GM18873 (cell line): Measurements from ENCODE around the gene ICE1.
A peak's percentile ranks its signal among the peaks of the same experiment; 100 is the strongest.
"Not testable (repeated sequence)": the region's sequence is repeated elsewhere in the genome, so short reads cannot be mapped to it uniquely, and the experiment has no call there.

Source experiments
- ATAC-seq: cut with Tn5 transposase; IDR thresholded peaks from one replicate; pipeline ENCODE4 v1.9.1; 2021; ENCODE audit warnings: mild to moderate bottlenecking, moderate library complexity, moderate number of reproducible peaks; ENCODE audit not compliant: unreplicated experiment, low FRiP score

ICE1 gene

DNA sequence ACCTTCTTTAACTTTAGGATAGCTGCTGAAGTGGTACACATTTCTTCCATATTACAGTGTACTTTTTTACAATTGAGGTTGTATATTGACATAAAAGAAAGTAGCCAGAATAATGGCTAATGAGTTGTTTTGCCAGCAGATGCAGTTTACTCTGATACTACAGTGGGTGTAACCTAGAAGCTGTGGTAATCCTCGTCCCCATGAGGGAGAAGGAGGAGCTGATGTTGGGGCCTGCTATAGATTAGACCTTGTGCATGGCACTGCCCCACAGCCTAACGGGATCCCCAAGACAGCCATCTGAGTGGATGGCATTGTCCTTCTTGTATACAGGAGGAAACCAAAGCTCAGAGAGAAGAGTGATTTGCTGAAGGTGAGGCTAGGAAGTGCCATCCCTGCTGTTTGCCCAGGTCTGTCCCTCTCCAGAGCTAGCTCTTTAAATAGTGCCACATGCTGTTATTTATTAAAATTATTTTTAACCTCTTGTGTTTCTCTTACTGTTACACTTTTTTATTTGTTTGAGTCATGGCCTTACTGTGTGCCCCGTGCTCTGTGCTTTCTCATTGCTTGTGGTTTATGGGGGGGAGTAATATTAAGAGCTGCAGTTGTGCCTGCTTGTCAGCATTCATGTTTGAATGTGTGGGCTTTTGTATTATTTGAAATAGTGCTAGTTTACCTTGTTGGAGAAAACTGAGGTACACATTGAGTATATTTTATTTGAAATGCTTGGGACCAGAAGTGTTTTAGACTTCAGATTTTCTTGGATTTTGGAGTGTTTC is 65.3 kb downstream of the ICE1 start:
- ATAC-seq, result no peak

DNA sequence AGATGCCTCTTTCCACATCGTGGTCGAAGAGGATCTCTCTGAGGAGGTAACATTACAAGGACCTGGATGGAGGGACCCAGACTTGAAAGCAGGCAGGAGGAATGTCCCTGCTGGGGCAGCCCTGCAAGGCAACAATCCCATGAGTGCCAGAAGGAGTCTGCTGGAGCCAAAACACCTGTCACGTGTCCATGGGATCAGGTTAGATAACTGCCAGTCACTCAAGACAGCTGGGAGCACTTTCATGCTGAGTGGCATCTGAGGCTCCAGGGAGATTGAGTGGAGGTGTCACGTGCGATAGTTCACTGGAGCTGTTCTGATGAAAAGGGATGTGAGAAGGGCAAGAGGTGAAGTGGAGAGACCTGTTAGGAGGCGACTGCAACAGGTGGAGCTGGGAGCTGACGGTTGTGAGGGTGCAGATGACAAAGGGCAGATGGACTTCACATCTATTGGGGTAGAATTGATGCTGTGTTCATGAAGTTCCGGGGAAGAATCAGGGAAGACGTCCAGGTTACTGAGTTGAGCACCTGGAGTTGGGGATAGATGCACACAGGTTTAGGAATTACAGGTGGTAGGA is 68.4 kb downstream of the ICE1 start:
- ATAC-seq, result no peak

DNA sequence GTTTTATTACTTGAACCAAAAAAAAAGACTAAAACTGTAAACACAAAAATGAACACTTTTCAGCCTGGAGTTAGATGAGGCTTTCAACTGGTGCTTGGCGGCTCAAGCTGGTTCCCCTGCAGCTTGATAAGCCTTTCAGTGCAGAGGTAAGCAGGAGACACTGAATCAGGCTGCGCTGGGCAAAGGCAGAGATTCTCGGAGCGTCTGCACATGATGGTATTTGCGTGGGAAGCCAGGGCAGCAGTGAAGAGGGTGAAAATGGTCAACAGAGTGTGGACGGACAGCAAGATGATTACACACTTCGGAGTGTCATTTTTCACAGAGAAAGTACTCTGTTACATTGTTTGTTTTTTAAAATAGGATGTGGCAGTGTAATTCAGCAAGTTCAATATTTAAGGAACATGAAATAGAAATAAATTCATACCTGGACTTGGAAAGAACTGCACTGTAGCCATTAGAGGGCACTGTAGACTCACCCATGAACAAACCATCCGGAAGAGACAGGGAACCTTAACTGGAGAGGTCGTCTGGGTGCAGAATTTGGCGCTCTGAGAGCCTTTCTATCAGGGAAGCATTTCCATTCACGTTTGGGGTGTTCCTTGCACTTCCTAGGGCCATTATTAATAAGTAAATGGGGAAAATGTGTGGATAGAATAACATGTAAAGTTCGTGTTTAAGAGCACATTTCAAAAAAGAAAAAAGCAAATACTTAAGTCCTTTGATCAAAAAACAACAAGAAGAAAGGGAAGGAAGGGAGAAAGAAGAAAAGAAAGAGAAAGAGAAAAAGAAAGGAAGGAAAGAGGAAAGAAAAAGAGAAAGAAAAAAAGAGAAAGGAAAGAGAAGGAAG is 69.8 kb downstream of the ICE1 start:
- peak; percentile 42 for ATAC-seq

DNA sequence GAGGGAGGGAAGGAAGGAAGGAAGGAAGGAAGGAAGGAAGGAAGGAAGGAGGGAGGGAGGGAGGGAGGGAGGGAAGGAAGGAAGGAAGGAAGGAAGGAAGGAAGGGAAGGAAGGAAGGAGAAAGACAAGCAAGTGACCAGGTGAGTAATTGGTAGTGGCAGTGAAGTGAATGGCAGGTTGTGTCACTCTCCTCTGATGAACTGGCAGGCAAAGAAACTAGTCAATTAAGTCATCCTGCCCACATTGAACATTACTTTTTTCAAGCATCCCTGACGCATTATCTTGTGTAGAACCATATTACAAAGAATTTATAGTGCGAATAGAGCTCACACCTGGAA is 70.4 kb downstream of the ICE1 start:
- ATAC-seq, result not testable (repeated sequence)

DNA sequence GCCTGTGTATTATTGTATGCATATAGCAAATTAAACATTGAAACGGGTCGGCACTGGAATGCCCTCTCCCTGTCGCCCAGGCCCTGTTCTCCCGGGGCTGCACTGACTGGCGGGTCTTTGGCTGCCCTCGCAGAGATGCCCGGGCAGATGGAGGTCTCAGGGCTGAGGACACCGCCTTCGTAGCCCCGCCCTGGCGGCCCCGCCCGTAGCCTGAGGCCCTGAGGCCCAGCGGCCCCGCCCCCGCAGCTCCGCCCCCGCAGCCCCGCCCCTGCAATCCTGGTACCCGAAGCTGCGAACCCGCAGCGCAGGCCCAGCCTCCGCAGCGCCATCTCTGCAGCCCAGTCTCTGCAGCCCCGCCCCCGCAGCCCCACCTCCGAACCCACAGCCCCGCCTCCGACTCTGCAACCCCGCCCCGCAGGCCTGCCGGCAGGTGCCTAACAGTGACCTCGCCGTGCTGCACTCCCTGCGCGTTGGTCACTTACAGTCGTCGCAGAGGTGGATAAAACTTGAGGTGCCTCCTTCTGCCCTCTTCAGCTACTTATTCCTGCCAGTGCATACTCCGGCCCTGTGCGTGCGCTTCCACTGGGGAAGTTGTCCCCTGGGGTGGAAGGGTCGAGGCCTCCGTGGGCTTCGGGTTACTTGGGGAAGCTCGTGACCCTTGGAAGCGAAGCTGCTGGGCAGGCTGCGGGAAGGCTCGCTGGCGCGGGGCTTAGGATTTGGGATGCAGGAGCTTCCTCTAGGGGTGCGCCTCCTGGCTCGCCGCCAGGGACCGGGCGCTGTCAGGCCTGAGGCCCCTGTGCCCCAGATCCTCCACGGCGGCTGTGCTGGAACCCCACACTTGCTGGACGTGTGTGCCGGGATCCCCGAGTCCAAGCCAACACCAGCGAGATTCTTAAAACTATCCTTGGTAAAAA is 72.3 kb downstream of the ICE1 start:
- ATAC-seq, result peak; percentile 43

DNA sequence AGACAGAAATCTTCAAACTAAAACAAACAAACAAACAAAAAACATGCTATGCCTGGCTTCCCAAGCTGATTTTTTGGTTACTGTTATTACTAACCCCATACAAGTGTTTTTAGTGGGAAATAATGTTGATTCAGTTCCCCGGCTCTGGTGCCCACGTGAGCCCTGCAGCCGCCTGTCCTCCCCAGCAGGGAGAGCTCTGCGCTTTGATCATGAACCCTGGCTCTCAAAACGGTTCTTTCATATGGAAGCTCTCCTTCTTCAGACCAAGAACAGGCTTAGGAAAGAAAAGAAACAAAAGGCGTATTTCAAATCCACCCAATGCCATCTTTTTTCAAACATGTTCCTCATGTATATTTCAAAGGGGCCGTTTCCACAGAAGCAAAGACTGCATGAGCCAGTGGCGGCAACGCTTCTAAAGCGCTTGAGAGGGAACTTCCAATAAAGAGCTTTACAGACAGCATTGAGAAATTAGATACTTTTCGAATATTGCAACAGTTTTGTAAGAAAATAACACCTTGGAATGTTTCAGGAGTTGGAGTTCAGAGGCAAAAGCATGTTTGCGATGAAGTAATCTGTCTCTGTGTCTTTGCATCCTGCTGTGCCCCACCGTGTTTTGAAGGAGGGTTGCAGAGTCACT is 74.8 kb downstream of the ICE1 start:
- peak; percentile 45 for ATAC-seq

DNA sequence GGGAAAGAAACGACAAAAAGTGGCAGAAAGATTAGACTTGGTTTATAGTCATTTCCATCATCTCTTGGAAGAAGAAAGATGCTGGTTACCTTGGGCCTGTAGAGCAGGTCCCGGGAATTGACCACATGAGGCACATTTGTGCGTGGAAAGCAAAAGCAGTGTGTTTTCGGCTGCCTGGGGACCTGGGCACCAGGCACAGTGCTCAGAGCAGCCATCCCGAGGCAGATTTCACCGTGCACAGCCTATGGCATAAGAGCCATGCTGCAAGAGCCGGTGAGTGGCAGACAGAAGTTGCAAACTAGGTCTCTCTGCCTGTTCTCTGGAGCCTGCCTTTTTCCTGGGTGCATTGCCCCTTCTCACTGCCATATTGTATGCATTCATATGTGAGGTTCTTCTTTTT is 77.0 kb downstream of the ICE1 start:
- no peak for ATAC-seq

DNA sequence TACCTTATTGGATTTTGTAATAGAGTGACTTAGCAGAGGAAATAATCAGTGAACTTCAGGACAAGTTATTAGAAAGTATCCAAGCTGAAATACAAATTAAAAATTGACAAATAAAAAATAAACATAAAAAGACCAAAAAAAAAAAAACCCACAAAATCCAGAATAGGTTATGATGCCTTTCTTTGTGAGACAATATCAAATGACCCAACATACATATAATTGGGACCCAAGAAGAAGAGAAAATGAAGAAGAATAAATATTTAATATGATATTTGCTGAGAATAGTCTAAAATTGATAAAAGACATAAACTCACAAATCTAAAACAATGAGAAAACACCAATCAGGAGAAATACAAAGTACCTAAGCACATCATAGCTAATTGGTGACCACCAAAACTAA is 81.8 kb downstream of the ICE1 start:
- ATAC-seq, result no peak

DNA sequence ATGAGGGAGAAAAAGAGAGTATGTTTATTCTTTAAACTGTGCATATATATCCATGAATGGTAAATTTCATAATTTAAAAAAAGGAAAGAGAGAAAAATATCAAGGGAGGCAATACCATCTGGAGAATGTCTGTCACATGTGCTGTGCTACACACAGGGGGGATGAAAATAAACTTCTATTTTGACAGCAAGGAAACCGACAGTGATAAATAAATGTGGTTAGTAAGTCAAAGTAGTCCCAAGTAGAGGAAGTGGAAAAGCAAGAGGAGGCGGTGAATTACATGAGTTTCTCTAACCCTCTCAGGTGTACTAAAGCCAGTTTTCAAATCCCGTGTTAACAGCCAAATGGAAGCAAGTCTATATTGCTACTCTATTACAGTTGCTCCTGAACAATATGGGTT is 83.3 kb downstream of the ICE1 start:
- ATAC-seq, result no peak

DNA sequence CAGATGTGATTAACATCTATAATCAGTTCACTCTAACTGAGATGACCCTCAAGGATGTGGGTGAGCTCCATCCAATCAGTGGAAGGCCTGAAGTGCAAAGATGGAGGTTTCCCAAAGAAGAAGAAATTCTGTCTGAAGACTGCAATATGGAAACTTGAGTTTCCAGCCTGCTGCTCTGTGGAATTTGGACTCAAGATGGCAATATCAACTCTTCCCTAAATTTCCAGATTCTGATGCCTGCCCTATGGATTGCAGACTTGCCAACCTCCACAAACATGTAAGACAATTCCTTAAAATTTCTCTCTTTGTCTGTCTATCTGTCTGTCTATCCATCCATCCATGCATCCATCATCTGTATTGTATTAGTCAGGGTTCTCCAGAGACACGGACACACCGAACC is 85.9 kb downstream of the ICE1 start:
- no peak for ATAC-seq

DNA sequence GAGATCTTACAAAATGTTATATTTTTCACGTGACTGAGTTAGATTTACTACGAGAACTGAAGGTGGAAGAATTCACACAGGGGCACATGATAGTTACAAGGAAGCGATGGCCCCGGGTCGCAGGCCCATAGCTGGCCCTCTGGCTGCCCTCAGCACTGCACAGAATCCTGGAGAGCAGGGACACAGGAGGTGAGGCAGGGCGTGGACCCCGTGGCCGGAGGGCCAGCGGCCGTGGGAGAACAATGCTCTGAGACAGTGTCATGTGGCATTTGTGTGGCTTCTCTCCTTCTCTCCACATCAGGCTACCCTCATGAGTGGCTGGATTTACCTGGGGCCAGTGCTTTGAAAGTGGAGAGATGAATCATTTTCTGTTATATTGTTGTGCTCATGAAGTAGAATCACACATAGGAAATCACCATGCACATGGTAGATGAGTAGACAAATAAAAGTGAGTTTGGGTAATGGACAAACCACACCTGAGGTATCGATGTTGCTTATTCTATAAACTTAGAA is 89.5 kb downstream of the ICE1 start:
- no peak for ATAC-seq

DNA sequence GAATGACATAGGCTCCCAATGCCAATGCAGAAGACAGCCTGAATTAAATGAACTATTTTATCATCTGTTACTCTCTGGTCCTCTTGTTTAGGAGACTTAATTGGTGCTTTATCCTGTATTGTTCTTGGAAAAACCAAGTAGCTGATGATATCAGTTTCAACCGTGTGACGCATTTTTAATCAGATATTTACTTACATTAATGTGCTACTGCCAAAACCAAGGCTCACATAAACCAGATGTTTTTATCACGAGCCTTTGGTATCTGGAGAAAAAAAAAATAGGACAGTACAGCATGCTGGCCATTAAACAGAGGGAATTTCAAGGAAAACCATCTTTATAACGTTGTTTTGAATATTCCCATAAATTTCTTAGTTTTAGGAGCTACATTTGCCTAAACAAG is 90.1 kb downstream of the ICE1 start:
- no peak for ATAC-seq

DNA sequence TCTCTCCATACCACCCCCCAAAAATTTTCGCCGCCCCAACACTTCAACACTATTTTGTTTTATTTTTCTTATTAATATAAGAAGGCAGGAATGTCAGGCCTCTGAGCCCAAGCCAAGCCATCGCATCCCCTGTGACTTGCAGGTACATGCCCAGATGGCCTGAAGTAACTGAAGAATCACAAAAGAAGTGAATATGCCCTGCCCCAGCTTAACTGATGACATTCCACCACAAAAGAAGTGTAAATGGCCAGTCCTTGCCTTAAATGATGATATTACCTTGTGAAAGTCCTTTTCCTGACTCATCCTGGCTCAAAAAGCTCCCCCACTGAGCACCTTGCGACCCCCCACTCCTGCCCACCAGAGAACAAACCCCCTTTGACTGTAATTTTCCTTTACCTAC is 98.1 kb downstream of the ICE1 start:
- ATAC-seq, result not testable (repeated sequence)

DNA sequence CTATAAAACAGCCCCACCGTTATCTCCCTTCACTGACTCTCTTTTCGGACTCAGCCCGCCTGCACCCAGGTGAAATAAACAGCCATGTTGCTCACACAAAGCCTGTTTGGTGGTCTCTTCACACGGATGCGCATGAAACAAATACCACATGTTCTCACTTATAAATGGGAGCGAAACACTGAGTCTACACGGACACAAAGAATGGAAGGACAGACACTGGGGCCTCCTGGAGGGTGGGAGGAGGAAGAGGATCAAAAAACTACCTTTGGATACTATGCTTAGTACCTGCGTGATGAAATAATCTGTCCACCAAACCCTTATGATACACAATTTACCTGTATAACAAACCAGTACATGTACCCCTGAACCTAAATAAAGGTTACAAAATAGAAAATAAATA is 98.6 kb downstream of the ICE1 start:
- ATAC-seq, result no peak

DNA sequence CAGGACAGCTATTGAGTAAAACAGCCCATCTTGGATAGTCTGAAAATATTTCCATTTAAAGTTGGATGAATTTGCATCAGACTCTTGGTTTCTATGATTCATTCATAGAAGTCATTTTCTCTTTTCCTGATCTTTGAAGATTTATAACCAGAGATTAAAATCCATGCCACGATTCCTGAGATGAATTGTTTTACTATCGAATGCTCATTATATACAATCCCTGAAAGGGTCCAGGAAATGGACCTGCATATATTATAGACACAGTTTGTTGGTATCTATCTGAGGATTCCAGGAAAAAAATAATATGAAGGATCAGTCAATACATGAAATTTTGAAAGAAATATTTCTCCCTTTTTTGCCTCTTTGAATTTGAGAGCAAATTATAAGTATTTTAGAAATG is 99.0 kb downstream of the ICE1 start:
- no peak for ATAC-seq

DNA sequence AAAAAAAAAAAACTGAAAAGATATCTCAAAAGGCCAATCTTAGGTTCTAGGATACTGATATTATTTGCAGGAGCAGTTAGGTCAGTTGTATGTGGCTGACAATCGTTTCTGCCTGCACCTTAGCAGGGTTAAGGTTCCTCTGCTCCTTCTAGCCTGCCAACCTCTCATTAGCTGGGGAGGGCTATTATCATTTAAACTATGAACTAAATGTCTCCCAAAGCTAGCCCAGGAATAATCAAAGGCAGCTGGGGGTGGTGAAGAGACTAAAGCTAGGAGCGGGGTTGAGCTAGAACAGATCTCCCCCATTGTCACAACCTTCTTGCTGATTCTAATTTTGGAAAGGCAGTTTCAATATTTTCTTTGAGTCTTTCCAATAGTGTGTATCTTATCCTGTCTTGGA is 99.9 kb downstream of the ICE1 start:
- ATAC-seq, result no peak

DNA sequence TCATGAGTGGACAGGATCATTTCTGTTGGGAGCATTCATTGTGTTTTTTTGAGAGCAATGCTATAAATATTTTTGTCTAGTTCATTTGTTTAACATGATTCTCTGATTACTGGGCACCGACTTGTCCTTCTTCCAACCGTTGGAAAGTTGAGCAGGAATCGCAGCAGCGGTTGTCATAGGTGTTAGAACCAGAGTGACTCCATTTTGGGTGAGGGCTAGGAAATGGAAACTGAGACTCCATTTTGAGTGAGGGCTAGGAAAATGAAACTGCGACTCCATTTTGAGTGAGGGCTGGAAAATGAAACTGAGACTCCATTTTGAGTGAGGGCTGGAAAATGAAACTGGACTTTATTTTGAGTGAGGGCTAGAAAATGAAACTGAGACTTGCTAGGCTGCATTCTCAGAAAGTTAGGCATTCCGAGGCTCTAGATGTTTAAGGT is 100.6 kb downstream of the ICE1 start:
- peak; percentile 91 for ATAC-seq

DNA sequence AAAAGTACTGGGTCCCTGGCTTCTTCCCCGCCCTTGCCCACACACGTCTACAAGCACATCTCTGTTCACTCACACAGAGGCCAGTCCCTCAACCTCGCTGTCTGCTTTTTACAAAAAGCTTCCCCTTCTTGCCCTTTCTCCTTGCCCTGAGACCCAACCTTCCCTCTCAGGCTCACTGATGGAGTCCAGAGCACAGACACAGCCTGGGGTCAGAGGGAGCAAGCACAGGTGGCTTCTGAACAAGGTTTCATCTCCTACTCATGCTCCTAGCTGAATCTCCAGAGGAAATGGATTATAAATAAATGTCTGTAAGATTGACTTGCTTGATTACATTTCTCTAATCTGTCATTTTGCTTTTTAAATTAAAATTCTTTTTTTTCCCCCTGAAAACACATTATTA is 101.8 kb downstream of the ICE1 start:
- no peak for ATAC-seq

DNA sequence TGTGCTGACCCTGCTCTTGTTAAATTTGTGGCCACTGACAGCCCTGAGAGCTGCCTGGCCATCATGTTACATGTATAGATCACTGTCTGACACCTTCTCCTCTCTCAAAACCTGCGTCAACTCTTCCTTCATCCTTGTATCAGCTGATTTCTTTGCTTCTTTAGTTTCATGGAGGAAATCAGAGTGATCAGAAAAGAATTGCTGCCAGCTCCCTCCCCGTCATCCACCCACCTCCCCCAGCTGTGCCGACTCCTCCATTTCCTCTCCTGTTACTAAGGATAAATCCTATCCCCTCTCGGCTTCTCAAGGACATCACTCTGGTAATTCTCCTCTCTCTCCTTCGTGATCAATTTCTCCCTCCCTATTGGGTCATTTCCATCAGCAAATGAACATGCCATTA is 108.9 kb downstream of the ICE1 start:
- ATAC-seq, result no peak
